ENCODE measurements around the gene KIF18A.
"Not testable (repeated sequence)": the region's sequence is repeated elsewhere in the genome, so short reads cannot be mapped to it uniquely, and the experiment has no call there.

Gene KIF18A

DNA sequence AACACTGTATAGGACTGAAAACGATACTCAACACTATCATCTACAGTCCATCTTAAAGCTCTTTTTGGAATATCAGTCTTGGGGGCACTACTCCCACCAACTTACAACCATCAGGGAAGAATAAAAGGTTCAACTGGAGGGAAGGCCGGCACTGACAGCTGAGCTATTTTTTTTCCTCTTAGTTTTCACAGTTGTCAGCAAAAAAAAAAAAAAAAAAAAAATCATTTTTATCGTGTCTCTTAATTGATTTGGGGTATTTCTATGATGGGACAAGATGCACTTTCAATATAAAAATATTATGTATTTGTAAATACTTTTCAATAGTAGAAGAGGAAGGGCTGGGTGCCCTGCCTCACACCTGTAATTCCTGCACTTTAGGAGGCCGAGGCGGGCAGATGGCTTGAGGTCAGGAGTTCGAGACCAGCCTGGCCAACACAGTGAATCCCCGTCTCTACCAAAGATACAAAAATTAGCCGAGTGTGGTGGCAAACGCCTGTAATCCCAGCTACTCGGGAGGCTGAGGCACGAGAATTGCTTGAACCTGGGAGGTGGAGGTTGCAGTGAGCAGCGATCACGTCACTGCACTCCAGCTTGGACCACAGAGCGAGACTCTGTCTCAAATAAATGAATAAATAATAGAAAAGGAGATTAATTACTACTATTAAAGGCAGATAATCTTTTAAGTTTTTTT is 1.5 kb downstream of the KIF18A start:
- DNase-seq, result no peak

DNA sequence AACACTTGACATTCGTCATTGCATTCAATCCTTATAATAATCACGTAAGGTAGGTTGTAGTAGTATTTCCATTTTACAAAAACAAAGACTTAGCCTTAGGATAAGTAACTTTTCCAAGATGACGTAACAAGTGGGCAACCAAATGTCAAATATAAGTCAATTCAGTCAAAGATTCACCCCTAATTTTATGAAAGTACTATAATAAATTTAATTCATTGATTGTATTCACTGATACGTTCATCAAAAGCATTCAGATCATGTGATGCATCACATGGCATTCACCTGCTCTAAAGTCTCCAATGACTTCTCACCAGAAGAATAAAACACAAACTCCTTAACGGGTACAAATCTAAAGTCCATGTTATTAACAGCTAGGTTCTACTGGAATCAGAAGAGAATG is 2.1 kb downstream of the KIF18A start:
- no peak for DNase-seq

DNA sequence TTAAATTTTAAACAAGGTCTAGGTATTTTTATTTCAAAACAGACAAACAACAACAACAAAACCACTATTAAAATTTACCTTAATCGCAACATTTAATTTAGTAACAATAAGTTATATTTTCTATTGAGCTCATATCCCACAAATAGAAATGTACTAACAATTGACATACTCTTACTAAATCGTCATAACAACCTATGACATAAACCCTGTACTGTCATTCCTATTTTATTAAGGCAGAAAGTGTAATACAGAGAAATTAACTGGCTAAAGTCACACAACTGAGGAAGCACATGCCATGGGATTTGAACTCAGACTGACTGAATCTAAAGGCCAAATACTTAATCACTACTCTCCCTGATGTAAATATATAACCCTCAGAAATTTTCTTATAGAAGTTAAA is 3.0 kb downstream of the KIF18A start:
- DNase-seq, result no peak

DNA sequence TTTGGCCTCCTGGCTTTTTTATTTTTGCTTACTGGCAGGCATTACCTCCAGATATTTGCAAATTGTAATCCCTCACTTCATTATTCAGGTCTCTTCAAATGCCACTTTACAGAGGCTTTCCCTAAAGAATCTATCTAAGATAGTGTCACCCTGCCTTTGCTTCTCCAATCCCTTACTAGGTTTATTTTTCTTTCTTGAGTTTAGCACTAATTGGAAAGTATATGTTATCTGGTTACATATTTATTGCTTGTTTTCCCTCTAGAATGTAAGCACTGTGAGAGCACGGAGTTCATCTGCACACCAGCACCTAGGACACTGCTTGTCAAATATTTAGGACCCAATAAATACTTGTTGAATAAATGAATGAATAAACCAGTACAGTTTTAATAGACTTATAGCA is 3.5 kb downstream of the KIF18A start:
- DNase-seq, result no peak

DNA sequence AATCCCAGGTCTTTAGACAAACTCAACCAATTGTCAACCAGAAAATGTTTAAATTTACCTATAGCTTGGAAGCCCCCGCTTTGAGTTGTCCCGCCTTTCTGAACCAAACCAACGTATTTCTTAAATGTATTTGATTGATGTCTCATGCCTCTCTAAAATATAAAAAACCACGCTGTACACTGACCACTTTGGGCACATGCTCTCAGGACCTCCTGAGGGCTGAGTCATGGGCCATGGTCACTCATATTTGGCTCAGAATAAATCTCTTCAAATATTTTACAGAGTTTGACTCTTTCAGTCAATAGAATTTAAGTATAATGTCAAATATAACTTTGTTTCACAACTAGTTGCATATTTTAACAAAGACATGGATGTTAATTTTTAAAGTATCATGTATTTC is 5.7 kb downstream of the KIF18A start:
- not testable (repeated sequence) for DNase-seq

DNA sequence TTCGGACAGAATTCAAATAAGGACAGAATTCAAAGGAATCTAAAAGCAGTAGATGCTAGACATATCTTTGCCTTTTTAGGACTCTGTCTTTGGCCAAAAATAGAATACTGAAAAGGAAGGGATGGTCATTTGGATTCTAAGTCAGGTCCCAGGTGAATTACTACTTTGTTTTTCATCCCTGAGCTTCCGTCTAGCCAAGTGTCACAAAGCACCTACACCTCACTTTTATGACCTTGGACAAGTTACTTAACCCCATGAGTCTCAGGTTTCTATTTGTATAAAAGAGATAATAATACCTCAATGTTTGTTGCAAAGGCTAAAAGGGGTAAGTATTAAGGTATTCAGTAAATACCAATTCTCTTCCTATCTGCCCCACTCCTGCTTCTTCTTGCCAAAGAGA is 7.3 kb downstream of the KIF18A start:
- no peak for DNase-seq

DNA sequence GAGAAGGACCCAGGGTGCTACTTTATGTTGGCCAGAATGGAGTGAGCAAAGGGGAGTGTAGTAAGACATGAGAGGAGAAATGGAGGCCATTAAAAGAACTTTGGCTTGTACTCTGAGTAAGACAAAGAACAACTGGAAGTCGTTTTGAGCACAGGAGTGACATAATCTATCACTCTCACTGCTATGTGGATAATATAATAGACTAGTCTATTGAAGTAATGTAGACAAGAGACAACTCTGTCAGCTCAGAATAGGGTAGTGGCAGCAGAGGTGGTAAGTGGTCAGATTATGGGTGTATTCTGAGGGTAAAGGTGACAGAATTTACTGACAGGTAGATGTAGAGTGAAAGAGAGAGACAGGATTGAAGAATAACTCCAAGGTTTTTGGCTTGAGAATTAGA is 8.2 kb downstream of the KIF18A start:
- no peak for DNase-seq

- DNase-seq, result no peak
Observed at GRCh38 chr11:28098257-28098656, 9.7 kb downstream of the KIF18A start.

GRCh38 chr11:28092786-28093185 is 15.2 kb downstream of the KIF18A start:
- no peak for DNase-seq

- no peak for DNase-seq
Observed at GRCh38 chr11:28090052-28090749, 17.8 kb downstream of the KIF18A start.

DNA sequence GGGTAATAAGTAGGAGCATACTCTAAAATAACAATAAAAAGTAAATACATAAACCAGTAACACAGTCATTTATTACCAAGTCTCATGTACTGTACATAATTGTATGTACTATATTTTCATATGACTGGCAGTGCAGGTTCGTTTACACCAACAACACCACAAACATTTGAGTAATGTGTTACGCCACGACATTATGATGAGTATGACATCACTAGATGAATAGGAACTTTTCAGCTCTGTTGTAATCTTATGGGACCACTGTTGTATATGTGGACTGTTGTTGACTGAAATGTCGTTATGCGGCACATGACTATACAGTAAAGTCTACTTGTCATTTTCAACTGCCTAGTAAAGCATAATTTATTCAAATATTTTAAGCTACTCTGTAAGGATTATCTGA is 18.6 kb downstream of the KIF18A start:
- no peak for DNase-seq

GRCh38 chr11:28087693-28088092 is 20.3 kb downstream of the KIF18A start:
- not testable (repeated sequence) for DNase-seq

DNA sequence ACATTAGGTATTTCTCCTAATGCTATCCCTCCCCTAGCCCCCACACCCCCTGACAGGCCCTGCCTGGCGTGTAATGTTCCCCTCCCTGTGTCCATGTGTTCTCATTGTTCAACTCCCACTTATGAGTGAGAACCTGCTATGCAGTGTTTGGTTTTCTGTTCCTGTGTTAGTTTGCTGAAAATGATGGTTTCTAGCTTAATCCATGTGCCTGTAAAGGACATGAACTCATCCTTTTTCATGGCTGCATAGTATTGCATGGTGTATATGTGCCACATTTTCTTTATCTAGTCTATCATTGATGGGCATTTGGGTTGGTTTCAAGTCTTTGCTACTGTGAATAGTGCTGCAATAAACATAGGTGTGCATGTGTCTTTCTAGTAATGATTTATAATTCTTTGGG is 20.8 kb downstream of the KIF18A start:
- DNase-seq, result not testable (repeated sequence)

DNA sequence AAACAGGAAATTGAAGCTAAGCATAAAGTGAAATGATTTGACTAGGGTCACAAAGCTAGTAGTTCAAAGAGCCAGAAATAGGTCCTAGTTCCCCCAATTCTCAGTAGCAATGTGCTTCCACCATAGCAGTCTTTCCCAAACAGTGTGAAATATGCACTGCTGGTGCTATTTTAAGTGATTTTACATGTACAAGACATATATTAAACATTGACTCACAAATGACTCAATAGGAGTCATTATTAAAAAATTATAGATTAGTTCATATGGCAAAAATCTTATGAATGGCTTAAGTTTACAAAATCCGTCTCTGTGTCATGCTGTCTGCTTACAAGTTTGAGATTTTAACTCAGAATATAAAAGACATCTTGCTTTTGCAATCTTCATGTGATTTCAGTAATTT is 21.4 kb downstream of the KIF18A start:
- no peak for DNase-seq

DNA sequence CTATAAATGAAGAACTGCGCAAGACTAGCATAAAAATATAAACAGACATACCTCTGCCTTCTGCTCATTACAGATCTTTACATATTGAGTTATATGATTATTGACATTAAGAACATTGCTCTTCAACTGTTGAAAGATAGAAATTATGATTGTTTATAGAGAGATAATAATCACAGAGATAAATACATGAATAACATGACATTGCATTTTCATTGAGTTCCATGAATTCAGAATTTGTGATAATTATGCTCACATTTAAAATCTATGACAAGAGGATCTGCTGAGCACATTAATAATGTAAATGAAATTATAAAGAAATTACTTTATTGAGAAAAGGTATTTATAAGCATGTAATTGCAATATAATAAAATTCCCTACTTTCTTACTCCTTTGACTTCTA is 24.8 kb downstream of the KIF18A start:
- DNase-seq, result no peak

DNA sequence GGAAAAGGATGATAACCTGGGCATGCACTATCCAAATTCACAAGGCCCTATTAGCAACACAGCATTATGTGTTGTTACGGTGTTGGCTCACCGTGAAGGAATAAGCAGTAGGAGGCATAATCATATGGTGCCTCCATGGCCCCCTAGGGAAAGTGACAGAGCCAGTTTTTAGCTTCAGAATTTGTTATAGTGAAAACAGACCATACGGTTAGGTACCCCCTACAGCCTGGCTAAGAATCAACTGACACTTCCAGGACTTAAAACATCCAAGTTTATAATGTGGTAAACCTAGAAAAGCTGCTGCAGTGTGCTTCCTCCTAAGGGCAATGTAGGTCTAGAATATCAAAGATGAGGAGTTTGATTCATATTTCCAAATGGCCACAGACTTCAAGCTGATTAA is 30.4 kb downstream of the KIF18A start:
- DNase-seq, result peak in 1 of 14 donors; percentile 43

DNA sequence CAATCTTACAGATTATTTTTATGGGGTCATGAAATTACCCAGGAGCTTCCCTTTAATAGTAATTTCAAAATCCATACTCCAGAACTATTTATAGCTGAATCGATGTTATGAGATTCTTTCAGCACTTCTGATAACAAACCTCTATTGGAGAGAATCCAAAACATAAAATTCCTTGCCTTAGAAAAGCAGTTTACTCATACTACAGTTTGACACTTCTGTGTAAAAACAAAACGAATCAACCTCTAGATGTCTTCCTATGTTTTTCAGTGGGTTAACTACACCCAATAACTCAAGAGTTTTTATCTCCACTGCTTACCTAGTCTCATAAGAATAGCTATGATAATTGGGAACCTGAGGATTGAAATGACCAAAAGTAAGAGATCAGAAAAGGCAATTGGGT is 35.6 kb downstream of the KIF18A start:
- no peak for DNase-seq

- no peak for DNase-seq
Observed at GRCh38 chr11:28071305-28071704, 36.7 kb downstream of the KIF18A start.

DNA sequence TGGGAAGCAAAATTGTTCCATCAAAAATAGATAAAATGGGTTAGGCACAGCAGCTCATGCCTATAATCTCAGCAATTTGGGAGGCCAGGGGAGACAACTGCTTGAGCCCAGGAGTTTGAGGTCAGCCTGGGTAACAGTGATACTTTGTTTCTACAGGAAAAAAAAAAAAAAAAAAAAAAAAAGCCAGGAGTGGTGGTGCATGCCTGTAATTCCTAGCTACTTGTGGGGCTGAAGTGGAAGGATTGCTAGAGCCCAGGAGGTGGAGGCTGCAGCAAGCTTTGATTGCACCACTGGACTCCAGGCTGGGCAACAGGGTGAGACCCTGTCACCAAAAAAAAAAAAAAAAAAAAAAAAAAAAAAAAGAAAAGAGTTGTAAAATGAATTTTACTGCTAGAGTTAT is 49.6 kb downstream of the KIF18A start:
- no peak for DNase-seq

- DNase-seq, result no peak
Observed at GRCh38 chr11:28054821-28055220, 53.1 kb downstream of the KIF18A start.

- DNase-seq, result no peak
Observed at GRCh38 chr11:28049338-28050216, 58.4 kb downstream of the KIF18A start.

DNA sequence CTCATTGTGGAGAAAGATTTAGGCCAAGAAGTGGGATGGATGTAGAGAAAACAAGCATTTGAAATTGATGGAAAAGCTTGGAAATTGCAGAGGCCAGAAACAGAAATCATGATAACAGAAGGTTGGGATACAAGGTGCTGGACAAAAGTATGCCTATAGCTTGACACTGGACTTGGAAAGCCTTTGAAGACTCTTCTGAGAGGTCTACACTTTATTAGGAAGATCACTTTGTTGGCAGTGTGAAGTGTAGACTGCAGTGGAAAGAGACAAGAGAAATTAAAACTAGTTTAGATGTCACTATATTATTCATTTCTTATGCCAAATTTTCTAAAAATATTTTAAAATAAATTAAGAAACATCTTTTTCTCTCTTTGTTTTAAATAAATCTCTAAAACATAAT is 59.1 kb downstream of the KIF18A start:
- DNase-seq, result no peak

GRCh38 chr11:28043930-28044709 is 63.8 kb downstream of the KIF18A start:
- DNase-seq, result no peak

All from C1 segment of cervical spinal cord (tissue), 14 donors.